Loucy (cell line): ENCODE measurements around the gene LCT.
"Not testable (repeated sequence)": the region's sequence is repeated elsewhere in the genome, so short reads cannot be mapped to it uniquely, and the experiment has no call there.

Experiments
- H2AFZ ChIP-seq: fragments of 200-600 bp; sonication (generic); 2 replicates; pipeline ENCODE4 v1.6.0; 2016; ENCODE audit warnings: antibody characterized with exemption, mild to moderate bottlenecking, low read length, moderate library complexity
- H3F3A ChIP-seq: fragments of 200-600 bp; 2 replicates; pipeline ENCODE4 v1.6.0; 2016; ENCODE audit warnings: antibody characterized with exemption, low read depth, mild to moderate bottlenecking
- H3K27me3 ChIP-seq: fragments of 200-600 bp; sonication (generic); 2 replicates; pipeline ENCODE4 v1.6.1; 2014; ENCODE audit warnings: low read length, mild to moderate bottlenecking; ENCODE audit not compliant: insufficient read depth, poor library complexity, severe bottlenecking
- H3K36me3 ChIP-seq: fragments of 200-600 bp; sonication (generic); 2 replicates; pipeline ENCODE4 v1.6.1; 2016; ENCODE audit warnings: low read length; ENCODE audit not compliant: insufficient read depth
- H3K4me1 ChIP-seq: fragments of 200-600 bp; sonication (generic); 2 replicates; pipeline ENCODE4 v1.5.1; 2014; ENCODE audit warnings: low read length, mild to moderate bottlenecking; ENCODE audit not compliant: insufficient read depth, poor library complexity, severe bottlenecking
- H3K4me2 ChIP-seq: fragments of 200-600 bp; sonication (generic); 2 replicates; pipeline ENCODE4 v1.6.0; 2014; ENCODE audit warnings: antibody characterized with exemption, low read length, low read depth, mild to moderate bottlenecking; ENCODE audit not compliant: poor library complexity, severe bottlenecking
- H3K4me3 ChIP-seq: fragments of 200-600 bp; sonication (generic); 2 replicates; pipeline ENCODE4 v1.5.1; 2014; ENCODE audit warnings: low read length, mild to moderate bottlenecking, mixed read lengths; ENCODE audit not compliant: poor library complexity, severe bottlenecking
- H3K79me2 ChIP-seq: fragments of 200-600 bp; sonication (generic); 2 replicates; pipeline ENCODE4 v1.6.1; 2014; ENCODE audit warnings: low read length; ENCODE audit not compliant: insufficient read depth
- H3K9ac ChIP-seq: fragments of 200-600 bp; sonication (generic); 2 replicates; pipeline ENCODE4 v1.6.0; 2014; ENCODE audit warnings: mild to moderate bottlenecking, low read depth, low read length, moderate library complexity; ENCODE audit not compliant: poor library complexity, severe bottlenecking
- H3K9me2 ChIP-seq: fragments of 200-600 bp; sonication (generic); replicated peaks from 2 replicates; pipeline ENCODE4 v1.6.1; 2016; ENCODE audit warnings: low read depth, low read length, mixed read lengths
- H3K9me3 ChIP-seq: fragments of 200-600 bp; sonication (generic); 2 replicates; pipeline ENCODE4 v1.6.1; 2014; ENCODE audit warnings: mild to moderate bottlenecking, antibody characterized with exemption, low read length, low read depth; ENCODE audit not compliant: insufficient read depth
- H4K20me1 ChIP-seq: fragments of 200-600 bp; sonication (generic); 2 replicates; pipeline ENCODE4 v1.6.0; 2014; ENCODE audit warnings: antibody characterized with exemption, low read length, mild to moderate bottlenecking; ENCODE audit not compliant: insufficient read depth, poor library complexity, severe bottlenecking
- CTCF ChIP-seq: fragments of 200-600 bp; sonication (generic); conservative IDR thresholded peaks from 2 replicates; pipeline ENCODE4 v1.5.1; 2014; ENCODE audit warnings: mild to moderate bottlenecking, antibody characterized with exemption, low read length
- EZH2phosphoT487 ChIP-seq: fragments of 200-600 bp; IDR thresholded peaks from 2 replicates; pipeline ENCODE4 v1.6.1; 2018; ENCODE audit warnings: antibody characterized with exemption, mild to moderate bottlenecking, moderate library complexity, borderline replicate concordance

The LCT gene

GRCh38 chr2:135795641-135796040 is 41.3 kb downstream of the LCT start:
- not testable (repeated sequence) for H3K79me2 ChIP-seq, H3K9ac ChIP-seq, H3K4me3 ChIP-seq, H3K4me2 ChIP-seq, H3K9me2 ChIP-seq, H3K27me3 ChIP-seq, H3F3A ChIP-seq, H3K36me3 ChIP-seq, H3K9me3 ChIP-seq, H4K20me1 ChIP-seq
- TF ChIP-seq CTCF, result peak; percentile 21; the same call in 1 of the 2 replicates
- H3K4me1 ChIP-seq, result peaks cover 12% of the 10 kb centered on the region
- 0 out of 2 replicates have a peak overlapping the region, but pooled peaks have one; percentile 4 for H2AFZ ChIP-seq

GRCh38 chr2:135792401-135793150 is 44.4 kb downstream of the LCT start:
- Histone ChIP-seq H3K27me3 (no peaks in the 10 kb centered on the region), H3K9me2 (no peaks in the 10 kb centered on the region), H3K4me2 (no peak overlapping the region), H3K36me3 (no peaks in the 10 kb centered on the region), H3K9me3 (no peaks in the 10 kb centered on the region), H2AFZ (0 out of 2 replicates have a peak overlapping the region, but pooled peaks have one; percentile 41), H3K4me3 (no peak overlapping the region), H4K20me1 (no peaks in the 10 kb centered on the region), H3F3A (no peaks in the 10 kb centered on the region), H3K9ac (no peak overlapping the region), H3K79me2 (no peaks in the 10 kb centered on the region), H3K4me1 (peaks cover 12% of the 10 kb centered on the region)
- TF ChIP-seq CTCF (no peak), EZH2phosphoT487 (no peak)

- no peak overlapping the region for H3K9ac ChIP-seq
- no peak overlapping the region for H3K4me2 ChIP-seq
Observed at GRCh38 chr2:135791418-135792190, 45.4 kb downstream of the LCT start.

More at GRCh38 chr2:135791418-135792190, 45.4 kb downstream of the LCT start:
- Histone ChIP-seq H3K27me3 (no peaks in the 10 kb centered on the region), H2AFZ (no peak overlapping the region), H4K20me1 (no peaks in the 10 kb centered on the region), H3K36me3 (no peaks in the 10 kb centered on the region), H3K79me2 (no peaks in the 10 kb centered on the region), H3K4me1 (peaks cover 12% of the 10 kb centered on the region), H3K4me3 (no peak overlapping the region), H3K9me3 (no peaks in the 10 kb centered on the region), H3F3A (no peaks in the 10 kb centered on the region), H3K9me2 (no peaks in the 10 kb centered on the region)
- TF ChIP-seq EZH2phosphoT487, result no peak
- TF ChIP-seq CTCF, result no peak
